Measurements from ENCODE around the gene UBAC1. TPM values are rescaled to one million over a fixed set of nuclear protein-coding genes. Genes with fewer than 3 reads are reported as not detected.

The UBAC1 gene
- total RNA-seq, 4 donors from 2014 or later = 218 to 263 (median 248) TPM

- Histone ChIP-seq H3K9me3 (no peaks in the 10 kb centered on the region), H3K4me1 (peaks cover 60 to 66% of the 10 kb centered on the region in 2 donors), H3K27me3 (no peaks in the 10 kb centered on the region), H3K27ac (peak overlapping the region; percentile 55 to 68 (median 60)), H3K4me3 (no peak overlapping the region), H3K36me3 (no peaks in the 10 kb centered on the region)
- TF ChIP-seq POLR2A (IDR thresholded peaks at IDR 0.05) = no peak
- intact Hi-C loops (cut with DNase I; ENCODE audit: low total_unique reads) (no loop called here), in situ Hi-C loops (cut with MboI; ENCODE audit: low sequenced_read_pairs in 4 of 4) (no loop called here)
- ATAC-seq (peak in 1 of 2 donors; percentile 18), DNase-seq (no peak)
Observed at GRCh38 chr9:135887585-135888050, 73.6 kb downstream of the UBAC1 start.

GRCh38 chr9:135887021-135887507 is 74.1 kb downstream of the UBAC1 start:
- DNase-seq (peak; percentile 78 to 92), ATAC-seq (peak; percentile 90 to 95)
- Histone ChIP-seq H3K27ac (peak overlapping the region; percentile 55 to 68 (median 60)), H3K4me3 (peak overlapping the region in 1 of 4 donors; percentile 20), H3K27me3 (no peaks in the 10 kb centered on the region), H3K4me1 (peaks cover 60 to 66% of the 10 kb centered on the region in 2 donors), H3K36me3 (peaks cover 0 to 2% of the 10 kb centered on the region in 2 donors), H3K9me3 (no peaks in the 10 kb centered on the region)
- no peak for TF ChIP-seq POLR2A (IDR thresholded peaks at IDR 0.05)
- TF ChIP-seq CTCF (IDR thresholded peaks at IDR 0.05 in 4 of 5, conservative IDR thresholded peaks at IDR 0.05 in 1 of 5) = no peak
- in situ Hi-C loops (cut with MboI; ENCODE audit: low sequenced_read_pairs in 4 of 4) = no loop called here
- intact Hi-C loops (cut with DNase I; ENCODE audit: low total_unique reads) = no loop called here

- DNase-seq (no peak), ATAC-seq (no peak)
- peak overlapping the region; percentile 39 to 68 (median 60) for H3K27ac ChIP-seq
- peaks cover 0 to 7% of the 10 kb centered on the region in 2 donors for H3K36me3 ChIP-seq
- peaks cover 57 to 59% of the 10 kb centered on the region in 2 donors for H3K4me1 ChIP-seq
- H3K27me3 ChIP-seq = no peaks in the 10 kb centered on the region
- in situ Hi-C loops (cut with MboI; ENCODE audit: low sequenced_read_pairs in 4 of 4) (no loop called here), intact Hi-C loops (cut with DNase I; ENCODE audit: low total_unique reads) (no loop called here)
- no peaks in the 10 kb centered on the region for H3K9me3 ChIP-seq
- TF ChIP-seq POLR2A (IDR thresholded peaks at IDR 0.05) (no peak), CTCF (IDR thresholded peaks at IDR 0.05 in 4 of 5, conservative IDR thresholded peaks at IDR 0.05 in 1 of 5) (no peak)
- H3K4me3 ChIP-seq = peak overlapping the region in 1 of 4 donors; percentile 20
Observed at GRCh38 chr9:135886147-135886981, 74.8 kb downstream of the UBAC1 start.

DNA sequence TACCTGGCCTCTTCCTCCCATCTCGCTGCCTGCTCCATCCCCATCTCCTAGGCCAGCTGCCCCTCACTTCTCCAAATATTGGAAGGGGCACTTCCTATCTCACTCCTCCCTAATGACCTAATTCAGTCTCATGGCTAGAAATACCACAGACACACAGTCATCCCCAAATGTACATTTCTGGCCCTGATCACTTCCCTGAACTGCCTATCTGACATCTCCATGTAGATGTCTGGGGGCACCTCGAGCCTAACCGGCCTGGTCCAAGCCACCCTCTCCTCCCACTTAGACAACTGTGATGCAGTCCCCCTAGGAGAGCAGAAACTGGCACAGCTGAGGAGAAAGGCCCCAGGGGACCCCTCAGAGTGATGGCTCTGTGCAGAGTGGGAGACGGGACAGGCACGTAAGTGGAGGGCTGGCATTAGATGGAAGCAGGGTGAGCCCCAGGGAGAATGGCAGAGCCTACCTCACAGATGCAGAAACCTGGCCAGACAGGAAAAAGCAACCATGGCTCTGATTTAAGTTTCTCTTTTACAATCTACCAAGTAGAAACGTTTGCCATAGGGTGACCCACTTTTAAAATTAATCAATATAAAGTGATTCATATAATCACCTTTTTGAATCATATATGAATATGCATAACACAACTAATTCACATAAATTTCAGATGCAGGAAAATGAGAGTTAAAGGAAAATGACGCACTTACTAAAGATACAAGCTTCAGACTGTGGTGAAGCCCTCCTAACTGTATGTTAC is 75.9 kb downstream of the UBAC1 start:
- in situ Hi-C loops (cut with MboI; ENCODE audit: low sequenced_read_pairs in 4 of 4) = no loop called here
- H3K27ac ChIP-seq = no peak overlapping the region
- H3K27me3 ChIP-seq = no peaks in the 10 kb centered on the region
- TF ChIP-seq CTCF (IDR thresholded peaks at IDR 0.05 in 4 of 5, conservative IDR thresholded peaks at IDR 0.05 in 1 of 5) (no peak), POLR2A (IDR thresholded peaks at IDR 0.05) (no peak)
- intact Hi-C loops (cut with DNase I; ENCODE audit: low total_unique reads) = no loop called here
- H3K36me3 ChIP-seq = peaks cover 0 to 7% of the 10 kb centered on the region in 2 donors
- H3K9me3 ChIP-seq = no peaks in the 10 kb centered on the region
- peaks cover 46 to 48% of the 10 kb centered on the region in 2 donors for H3K4me1 ChIP-seq
- DNase-seq = no peak
- no peak for ATAC-seq
- H3K4me3 ChIP-seq = no peak overlapping the region

Measured in gastrocnemius medialis (tissue), 4 donors.